Mucosa of descending colon (tissue), 3 donors: ENCODE measurements around the gene PTPRM. TPM values are rescaled to one million over a fixed set of nuclear protein-coding genes. Genes with fewer than 3 reads are reported as not detected.

Source experiments
- ATAC-seq: fragments of 200-7000 bp; cut with Tn5 transposase; one replicate; pipeline ENCODE4 v1.9.1; 2020; ENCODE audit warnings: mild to moderate bottlenecking, moderate library complexity
- DNase-seq, 3 donors: peaks; one replicate each; pipeline ENCODE4 v3.0.0-alpha.2; 2020
- H3K36me3 ChIP-seq: fragments of 200-600 bp; one replicate; pipeline ENCODE4 v1.8.0; 2021; ENCODE audit warnings: low read depth, mild to moderate bottlenecking
- H3K4me1 ChIP-seq: fragments of 200-600 bp; one replicate; pipeline ENCODE4 v1.8.0; 2021; ENCODE audit warnings: low read depth, mild to moderate bottlenecking
- H3K4me3 ChIP-seq: fragments of 200-600 bp; one replicate; pipeline ENCODE4 v1.8.0; 2021; ENCODE audit warnings: mild to moderate bottlenecking
- H3K9me3 ChIP-seq: fragments of 200-600 bp; one replicate; pipeline ENCODE4 v1.8.0; 2021; ENCODE audit warnings: mild to moderate bottlenecking
- CTCF ChIP-seq: fragments of 200-600 bp; IDR thresholded peaks from one replicate; pipeline ENCODE4 v1.8.0; 2022; ENCODE audit warnings: antibody characterized with exemption, mild to moderate bottlenecking
- intact Hi-C, 2 donors: fragments of 100-400 bp; cut with DNase I in 1 of 2; cut with micrococcal nuclease in 1 of 2; formaldehyde crosslinking; loops; one replicate each; pipeline versions ENCODE4 v1.11.0 to v1.11.1; 2022; cut with DNase I, micrococcal nuclease
- total RNA-seq, 3 donors: library from RNA; stranded (reverse); fragmentation: NEBNext Ultra II Directional in 2 of 3; extraction: Animal tissue kit (Norgen Biotek cat#: 25700) in 2 of 3; gene quantifications; one replicate each; pipeline versions ENCODE4 v1.2.1 to v1.2.4, GENCODE V29; 2021 to 2023
- donor health status: DM: no; HTN: no; CAD: no; lungs with moderate emphysema.
- donor health status: DM: no; HTN: no; CAD: no.
- donor health status: DM: no; HTN: yes; CAD: no.

PTPRM gene
- total RNA-seq, 3 donors from 2014 or later, result 15.3 to 41.1 (median 19.6) TPM

GRCh38 chr18:8224576-8224975, 657.5 kb downstream of the PTPRM start:
- ATAC-seq (no peak), DNase-seq (no peak)
- no peak overlapping the region for H3K4me3 ChIP-seq
- no peak for TF ChIP-seq CTCF
- no peaks in the 10 kb centered on the region for H3K4me1 ChIP-seq
- H3K9me3 ChIP-seq, result peaks cover 5% of the 10 kb centered on the region
- H3K36me3 ChIP-seq, result no peaks in the 10 kb centered on the region
- intact Hi-C loops, result no loop called here

- no peak for ATAC-seq
- Histone ChIP-seq H3K9me3 (peaks cover 5% of the 10 kb centered on the region), H3K4me3 (no peak overlapping the region), H3K4me1 (no peaks in the 10 kb centered on the region), H3K36me3 (no peaks in the 10 kb centered on the region)
- intact Hi-C loops, result no loop called here
- no peak for TF ChIP-seq CTCF
- no peak for DNase-seq
These were observed 661.9 kb downstream of the PTPRM start for GRCh38 chr18:8229040-8229439.

- no peak for DNase-seq
- no peaks in the 10 kb centered on the region for H3K4me1 ChIP-seq
- no peak for TF ChIP-seq CTCF
- intact Hi-C loops, result no loop called here
- H3K36me3 ChIP-seq, result no peaks in the 10 kb centered on the region
- peaks cover 5% of the 10 kb centered on the region for H3K9me3 ChIP-seq
- ATAC-seq, result no peak
- H3K4me3 ChIP-seq, result no peak overlapping the region
These were observed 662.7 kb downstream of the PTPRM start for GRCh38 chr18:8229787-8230186.

GRCh38 chr18:8231316-8231715, 664.2 kb downstream of the PTPRM start:
- DNase-seq (no peak), ATAC-seq (no peak)
- TF ChIP-seq CTCF, result no peak
- intact Hi-C loops, result no loop called here
- H3K4me3 ChIP-seq, result no peak overlapping the region
- no peaks in the 10 kb centered on the region for H3K9me3 ChIP-seq
- no peaks in the 10 kb centered on the region for H3K4me1 ChIP-seq
- H3K36me3 ChIP-seq, result no peaks in the 10 kb centered on the region

- Histone ChIP-seq H3K36me3 (no peaks in the 10 kb centered on the region), H3K9me3 (no peaks in the 10 kb centered on the region), H3K4me3 (no peak overlapping the region), H3K4me1 (no peaks in the 10 kb centered on the region)
- no peak for TF ChIP-seq CTCF
- intact Hi-C loops, result no loop called here
- ATAC-seq, result no peak
- DNase-seq, result no peak
These were observed 665.7 kb downstream of the PTPRM start for GRCh38 chr18:8232791-8233190.

GRCh38 chr18:8235894-8236293, 668.8 kb downstream of the PTPRM start:
- no peak for TF ChIP-seq CTCF
- no peak for ATAC-seq
- H3K36me3 ChIP-seq, result no peaks in the 10 kb centered on the region
- intact Hi-C loops, result no loop called here
- DNase-seq, result no peak
- H3K4me1 ChIP-seq, result no peaks in the 10 kb centered on the region
- H3K9me3 ChIP-seq, result no peaks in the 10 kb centered on the region
- H3K4me3 ChIP-seq, result no peak overlapping the region
